HS-27A (cell line): ENCODE measurements around the gene ANKRD13A.
"Not testable (repeated sequence)": the region's sequence is repeated elsewhere in the genome, so short reads cannot be mapped to it uniquely, and the experiment has no call there.

ENCODE experiments used
- DNase-seq: peaks from one replicate; pipeline ENCODE4 v3.0.0-alpha.2; 2012; ENCODE audit warnings: low read depth, missing footprints

Gene ANKRD13A

DNA sequence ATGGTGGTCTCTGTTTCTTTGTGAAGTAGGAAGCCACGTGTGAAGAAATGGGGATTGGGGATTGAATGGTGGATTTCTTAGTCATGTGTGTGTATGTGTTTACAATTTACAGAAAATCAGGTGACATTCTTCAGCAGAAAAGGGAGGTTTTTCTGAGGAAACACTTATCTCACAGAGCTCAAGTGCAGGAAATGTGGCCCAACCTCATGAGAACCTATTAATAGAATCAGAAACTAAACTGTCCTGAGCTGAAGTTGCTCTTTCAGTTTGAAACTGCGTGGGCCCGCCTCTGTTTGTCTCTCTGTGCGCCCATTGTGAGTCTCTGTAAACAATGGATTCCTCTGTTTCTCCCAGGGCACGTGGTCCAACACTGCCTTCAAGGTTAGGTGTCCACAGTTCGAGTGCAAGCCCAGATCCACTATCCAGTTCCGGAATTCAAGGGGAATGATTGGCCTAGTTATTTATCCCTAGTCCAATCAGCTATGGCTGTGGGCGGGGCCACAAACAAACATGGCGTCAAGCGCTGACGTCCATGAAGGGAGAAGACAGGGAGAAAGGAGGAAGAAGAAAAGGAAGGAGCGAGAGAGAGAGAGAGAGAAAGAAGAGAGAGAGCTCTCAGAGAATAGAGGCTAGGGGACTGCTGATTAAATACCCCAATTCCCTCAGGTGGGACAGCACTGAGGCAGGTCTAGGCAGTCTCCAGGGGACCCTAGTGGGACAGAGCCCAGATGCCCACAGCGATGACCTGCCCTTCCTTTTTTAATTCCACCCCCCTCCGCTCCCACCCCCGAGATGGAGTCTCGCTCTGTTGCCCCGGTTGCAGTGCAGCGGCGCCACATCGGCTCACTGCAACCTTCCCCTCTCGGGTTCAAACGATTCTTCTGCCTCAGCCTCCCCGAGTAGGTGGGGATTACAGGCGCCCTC, 80.5 kb downstream of the ANKRD13A start:
- DNase-seq, result no peak

- no peak for DNase-seq
These were observed 81.2 kb downstream of the ANKRD13A start for GRCh38 chr12:110080410-110080809.

GRCh38 chr12:110084314-110085015, 85.2 kb downstream of the ANKRD13A start:
- no peak for DNase-seq

GRCh38 chr12:110088216-110088615, 89.0 kb downstream of the ANKRD13A start:
- not testable (repeated sequence) for DNase-seq

DNA sequence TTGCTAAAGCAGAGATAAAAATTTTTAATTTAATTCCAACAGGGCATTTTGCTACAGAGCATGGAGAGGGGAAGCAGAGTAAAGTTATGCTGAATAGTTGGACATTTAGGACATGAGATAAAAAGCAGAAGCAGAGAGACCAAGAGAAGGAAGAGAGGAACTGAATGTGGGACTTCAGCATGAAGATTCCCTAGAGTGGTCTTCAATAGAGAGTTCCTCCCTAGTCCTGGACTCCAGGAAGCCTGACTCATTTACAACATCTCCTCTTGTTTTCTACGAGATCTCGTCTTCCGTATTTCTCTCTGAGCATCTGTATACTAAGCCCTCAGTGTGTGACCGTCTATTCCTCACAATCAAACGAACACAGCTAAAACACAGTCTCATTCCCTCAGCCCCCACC, 89.7 kb downstream of the ANKRD13A start:
- no peak for DNase-seq
